OCI-LY7 (cell line): Measurements from ENCODE around the gene ITSN2. TPM values are rescaled to one million over a fixed set of nuclear protein-coding genes. Genes with fewer than 3 reads are reported as not detected.
A peak's percentile ranks its signal among the peaks of the same experiment; 100 is the strongest.

Experiments used
- BruUV-seq: library from RNA; stranded (reverse); fragments of 400-500 nt; replicated peaks from 2 replicates; lab custom pipeline; 2021; lab: Mats Ljungman, UMichigan
- CTCF ChIA-PET: fragments of 300-600 bp; sonication (Branson Sonifier 250); formaldehyde crosslinking; loops from one replicate; lab custom pipeline; 2022; ENCODE audit warnings: antibody characterized with exemption; ENCODE audit not compliant: unreplicated experiment; lab: Charles Lee
- POLR2A ChIA-PET: fragments of 300-600 bp; sonication (Branson Sonifier 250); formaldehyde crosslinking; loops from one replicate; lab custom pipeline; 2022; ENCODE audit warnings: antibody characterized with exemption; lab: Charles Lee
- DNase-seq: peaks from one replicate; pipeline ENCODE4 v3.0.0-alpha.2; 2015; ENCODE audit warnings: low spot score
- H2AFZ ChIP-seq: fragments of 200-600 bp; sonication (generic), shearing (Covaris generic); 2 replicates; pipeline ENCODE4 v1.6.1; 2014; ENCODE audit warnings: mild to moderate bottlenecking, antibody characterized with exemption, low read length, moderate library complexity
- H3K27ac ChIP-seq: fragments of 200-600 bp; sonication (generic); 2 replicates; pipeline ENCODE4 v1.5.1; 2014; ENCODE audit warnings: mixed run types, low read depth, mild to moderate bottlenecking, moderate library complexity, low read length, inconsistent platforms; ENCODE audit not compliant: poor library complexity, severe bottlenecking
- H3K36me3 ChIP-seq: fragments of 200-600 bp; sonication (generic); 2 replicates; pipeline ENCODE4 v1.6.1; 2014; ENCODE audit warnings: mild to moderate bottlenecking, antibody characterized with exemption, low read length, moderate library complexity, mixed read lengths; ENCODE audit not compliant: insufficient read depth
- H3K4me1 ChIP-seq: fragments of 200-600 bp; sonication (generic); 2 replicates; pipeline ENCODE4 v1.5.1; 2014; ENCODE audit warnings: mild to moderate bottlenecking, low read length; ENCODE audit not compliant: insufficient read depth, poor library complexity, severe bottlenecking
- H3K4me2 ChIP-seq: fragments of 200-600 bp; sonication (generic); 2 replicates; pipeline ENCODE4 v1.6.1; 2014; ENCODE audit warnings: mild to moderate bottlenecking, low read length
- H3K4me3 ChIP-seq: fragments of 200-600 bp; sonication (generic); 2 replicates; pipeline ENCODE4 v1.5.1; 2014; ENCODE audit warnings: mild to moderate bottlenecking, low read depth, low read length; ENCODE audit not compliant: poor library complexity, severe bottlenecking
- H3K79me2 ChIP-seq: fragments of 200-600 bp; sonication (generic); 2 replicates; pipeline ENCODE4 v1.6.1; 2016; ENCODE audit warnings: low read depth, mild to moderate bottlenecking, low read length, moderate library complexity, mixed read lengths; ENCODE audit not compliant: insufficient read depth
- H3K9me2 ChIP-seq: fragments of 200-600 bp; sonication (generic); 2 replicates; pipeline ENCODE4 v1.6.1; 2016; ENCODE audit warnings: mild to moderate bottlenecking, low read length, mixed read lengths; ENCODE audit not compliant: insufficient read depth
- H3K9me3 ChIP-seq: fragments of 200-600 bp; sonication (generic); 2 replicates; pipeline ENCODE4 v1.6.1; 2014; ENCODE audit warnings: mild to moderate bottlenecking, mixed run types, low read length, mixed read lengths
- H4K20me1 ChIP-seq: fragments of 200-600 bp; sonication (generic); 2 replicates; pipeline ENCODE4 v1.6.1; 2014; ENCODE audit warnings: mild to moderate bottlenecking, antibody characterized with exemption, low read length, moderate library complexity, mixed read lengths; ENCODE audit not compliant: insufficient read depth
- CTCF ChIP-seq: fragments of 200-600 bp; sonication (generic); conservative IDR thresholded peaks from 2 replicates; pipeline ENCODE4 v1.5.1; 2014; ENCODE audit warnings: mild to moderate bottlenecking, antibody characterized with exemption, low read length, moderate library complexity, mixed read lengths
- EZH2phosphoT487 ChIP-seq: fragments of 200-600 bp; sonication (generic); IDR thresholded peaks from 2 replicates; pipeline ENCODE4 v1.6.1; 2018; ENCODE audit warnings: low read depth, borderline replicate concordance, mild to moderate bottlenecking, mixed run types, antibody characterized with exemption, low read length, moderate library complexity, mixed read lengths
- intact Hi-C: fragments of 100-400 bp; cut with micrococcal nuclease; formaldehyde crosslinking; loops from one replicate; pipeline ENCODE4 v1.10.0; 2022; ENCODE audit not compliant: unreplicated experiment
- total RNA-seq, 2 experiments: library from RNA; depleted of rRNA in 1 of 2; stranded (reverse); fragments of >200 nt in 1 of 2; shearing (Covaris generic) in 1 of 2; gene quantifications; 2 replicates each; pipeline ENCODE4 v1.2.3, GENCODE V29; 2014 to 2022

ITSN2 gene
- total RNA-seq, 2 experiments from 2014 or later, result 25.4 to 65.7 TPM

- Histone ChIP-seq H3K79me2 (no peaks in the 10 kb centered on the region), H3K27ac (no peak overlapping the region), H3K4me1 (no peaks in the 10 kb centered on the region), H3K36me3 (peaks cover 4% of the 10 kb centered on the region; the same call in 1 of the 2 replicates), H3K4me3 (no peak overlapping the region), H3K9me3 (no peaks in the 10 kb centered on the region), H2AFZ (no peak overlapping the region), H3K4me2 (no peak overlapping the region), H3K9me2 (no peaks in the 10 kb centered on the region), H4K20me1 (no peaks in the 10 kb centered on the region)
- DNase-seq, result no peak
- BruUV-seq, result no TSS peak
- CTCF ChIA-PET, result no interaction called here
- POLR2A ChIA-PET, result no interaction called here
- intact Hi-C loops, result no loop called here
- TF ChIP-seq EZH2phosphoT487 (no peak), CTCF (no peak)
These were observed 122.2 kb downstream of the ITSN2 start for GRCh38 chr2:24238158-24238557.

GRCh38 chr2:24237313-24237712 is 123.0 kb downstream of the ITSN2 start:
- TF ChIP-seq EZH2phosphoT487, result no peak
- TF ChIP-seq CTCF, result no peak; the same call in 1 of the 2 replicates
- H2AFZ ChIP-seq, result no peak overlapping the region
- no peaks in the 10 kb centered on the region for H3K4me1 ChIP-seq
- H3K27ac ChIP-seq, result no peak overlapping the region
- H3K9me3 ChIP-seq, result no peaks in the 10 kb centered on the region
- BruUV-seq, result no TSS peak
- no peak overlapping the region for H3K4me3 ChIP-seq
- ChIA-PET POLR2A (no interaction called here), CTCF (no interaction called here)
- no peaks in the 10 kb centered on the region for H3K9me2 ChIP-seq
- intact Hi-C loops, result no loop called here
- H4K20me1 ChIP-seq, result no peaks in the 10 kb centered on the region
- H3K79me2 ChIP-seq, result no peaks in the 10 kb centered on the region
- no peak overlapping the region for H3K4me2 ChIP-seq
- peak; percentile 10 for DNase-seq
- no peaks in the 10 kb centered on the region for H3K36me3 ChIP-seq

DNA sequence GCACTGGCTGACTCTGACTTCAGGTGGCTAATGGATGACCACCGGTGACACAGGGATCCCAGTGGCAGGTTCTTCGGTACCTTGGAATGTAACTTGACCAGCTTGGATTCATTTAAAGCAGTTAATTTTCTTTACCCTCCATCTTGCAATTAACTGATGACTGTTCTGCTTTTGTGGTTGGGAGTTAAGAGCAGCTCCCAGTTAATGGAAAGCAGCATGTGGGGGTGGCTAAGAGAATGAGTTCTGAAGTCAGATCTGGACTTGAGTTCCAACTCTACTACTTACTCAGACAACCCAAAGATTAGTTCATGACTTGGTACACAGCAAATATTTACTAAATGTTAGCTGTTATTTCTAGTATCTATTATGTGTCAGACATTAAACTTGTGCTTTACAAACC is 127.0 kb downstream of the ITSN2 start:
- H2AFZ ChIP-seq, result no peak overlapping the region
- no TSS peak for BruUV-seq
- no peaks in the 10 kb centered on the region for H3K36me3 ChIP-seq
- H3K79me2 ChIP-seq, result no peaks in the 10 kb centered on the region
- H3K27ac ChIP-seq, result no peak overlapping the region
- CTCF ChIA-PET, result no interaction called here
- H3K4me3 ChIP-seq, result no peak overlapping the region
- H3K9me3 ChIP-seq, result no peaks in the 10 kb centered on the region
- no peaks in the 10 kb centered on the region for H3K9me2 ChIP-seq
- intact Hi-C loops, result no loop called here
- TF ChIP-seq CTCF (no peak), EZH2phosphoT487 (no peak)
- POLR2A ChIA-PET, result interaction anchor here (0.7 to 1.2 kb wide), 2 partner anchors 10 to 840 kb away, joined by 3 to 4 read pairs; no protein-coding TSS in a partner anchor
- no peak overlapping the region for H3K4me2 ChIP-seq
- no peak for DNase-seq
- no peaks in the 10 kb centered on the region for H3K4me1 ChIP-seq
- H4K20me1 ChIP-seq, result no peaks in the 10 kb centered on the region
